Effector memory CD4-positive, alpha-beta T cell (primary cell): Measurements from ENCODE around the gene TMEM258.

Source experiments
- DNase-seq, 3 donors: peaks; one replicate each; pipeline ENCODE4 v3.0.0-alpha.2; 2020
- H3K27ac ChIP-seq: 2 replicates; pipeline ENCODE4 v1.7.0; 2013; ENCODE audit warnings: mild to moderate bottlenecking, low read length, moderate library complexity; ENCODE audit not compliant: insufficient read depth, poor library complexity, severe bottlenecking
- H3K27me3 ChIP-seq: replicated peaks from 2 replicates; pipeline ENCODE4 v1.7.0; 2013; ENCODE audit warnings: mild to moderate bottlenecking, low read length; ENCODE audit not compliant: insufficient read depth, control insufficient read depth, poor library complexity, severe bottlenecking
- H3K36me3 ChIP-seq: 2 replicates; pipeline ENCODE4 v1.7.0; 2013; ENCODE audit warnings: mild to moderate bottlenecking, low read length, moderate library complexity; ENCODE audit not compliant: control insufficient read depth, insufficient read depth
- H3K4me1 ChIP-seq: 2 replicates; pipeline ENCODE4 v1.7.0; 2013; ENCODE audit warnings: low read length, mild to moderate bottlenecking; ENCODE audit not compliant: control insufficient read depth, insufficient read depth, poor library complexity, severe bottlenecking
- H3K4me3 ChIP-seq: 2 replicates; pipeline ENCODE4 v1.7.0; 2013; ENCODE audit warnings: low read length, low read depth, mild to moderate bottlenecking; ENCODE audit not compliant: insufficient read depth, poor library complexity, severe bottlenecking
- H3K9me3 ChIP-seq: 2 replicates; pipeline ENCODE4 v1.7.0; 2013; ENCODE audit warnings: mild to moderate bottlenecking, low read length, moderate library complexity; ENCODE audit not compliant: control insufficient read depth

TMEM258 gene

DNA sequence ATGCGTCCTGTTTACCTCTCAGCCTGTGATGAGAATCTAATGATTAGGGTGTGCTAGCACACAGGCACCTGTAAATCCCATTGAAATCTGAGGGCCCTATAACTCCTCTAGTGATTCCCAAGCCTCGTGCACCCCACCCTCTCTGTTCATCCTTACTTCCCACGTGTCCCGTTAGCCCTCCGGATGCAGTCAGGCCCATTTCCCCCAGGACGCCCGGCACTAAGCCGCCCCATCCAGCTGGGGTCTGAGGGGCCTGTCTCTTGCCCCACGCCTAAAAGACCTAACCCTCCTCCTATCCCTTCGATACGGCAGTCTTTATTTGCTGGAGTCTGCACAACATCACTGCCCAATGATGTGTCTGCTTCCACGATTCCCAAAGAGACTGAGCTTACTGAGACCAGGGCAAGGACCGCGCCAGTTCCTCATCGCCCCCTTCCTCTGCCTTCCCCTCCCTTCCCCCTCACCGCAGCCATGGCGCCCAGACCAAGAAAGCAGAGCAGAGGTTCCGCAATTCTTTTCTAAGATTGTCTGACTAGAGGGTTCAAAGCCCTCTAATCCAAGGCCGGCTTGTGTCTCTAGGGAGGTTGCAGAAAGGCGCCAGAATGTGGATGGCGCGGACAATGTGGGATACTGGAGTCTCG, 34.7 kb upstream of the TMEM258 start:
- Histone ChIP-seq H3K27ac (no peak overlapping the region), H3K27me3 (peaks cover 16% of the 10 kb centered on the region), H3K9me3 (no peaks in the 10 kb centered on the region), H3K36me3 (no peaks in the 10 kb centered on the region), H3K4me3 (peak overlapping the region; percentile 57), H3K4me1 (peaks cover 23% of the 10 kb centered on the region)
- no peak for DNase-seq

DNA sequence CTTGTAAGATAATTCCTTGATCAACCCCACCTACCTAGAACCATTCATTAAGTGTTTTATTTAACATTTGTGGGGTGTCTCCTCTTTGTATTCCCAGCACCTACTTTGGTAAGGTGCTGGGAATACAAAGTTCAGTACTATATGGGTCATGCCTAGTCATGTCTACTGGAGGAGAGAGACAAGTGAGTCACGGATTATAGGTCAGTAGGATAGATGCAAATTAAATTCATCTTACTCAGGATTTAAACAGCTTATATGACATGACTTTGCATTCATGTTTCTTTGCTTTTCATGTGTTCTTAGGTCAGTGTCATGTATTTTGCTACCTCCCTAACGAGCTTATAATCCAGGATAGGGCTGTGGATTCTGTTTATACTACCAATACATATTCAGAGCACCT, 27.8 kb upstream of the TMEM258 start:
- no peak for DNase-seq
- Histone ChIP-seq H3K27ac (no peak overlapping the region), H3K9me3 (no peaks in the 10 kb centered on the region), H3K36me3 (no peaks in the 10 kb centered on the region), H3K4me1 (peaks cover 19% of the 10 kb centered on the region), H3K4me3 (no peak overlapping the region), H3K27me3 (peaks cover 6% of the 10 kb centered on the region)

DNA sequence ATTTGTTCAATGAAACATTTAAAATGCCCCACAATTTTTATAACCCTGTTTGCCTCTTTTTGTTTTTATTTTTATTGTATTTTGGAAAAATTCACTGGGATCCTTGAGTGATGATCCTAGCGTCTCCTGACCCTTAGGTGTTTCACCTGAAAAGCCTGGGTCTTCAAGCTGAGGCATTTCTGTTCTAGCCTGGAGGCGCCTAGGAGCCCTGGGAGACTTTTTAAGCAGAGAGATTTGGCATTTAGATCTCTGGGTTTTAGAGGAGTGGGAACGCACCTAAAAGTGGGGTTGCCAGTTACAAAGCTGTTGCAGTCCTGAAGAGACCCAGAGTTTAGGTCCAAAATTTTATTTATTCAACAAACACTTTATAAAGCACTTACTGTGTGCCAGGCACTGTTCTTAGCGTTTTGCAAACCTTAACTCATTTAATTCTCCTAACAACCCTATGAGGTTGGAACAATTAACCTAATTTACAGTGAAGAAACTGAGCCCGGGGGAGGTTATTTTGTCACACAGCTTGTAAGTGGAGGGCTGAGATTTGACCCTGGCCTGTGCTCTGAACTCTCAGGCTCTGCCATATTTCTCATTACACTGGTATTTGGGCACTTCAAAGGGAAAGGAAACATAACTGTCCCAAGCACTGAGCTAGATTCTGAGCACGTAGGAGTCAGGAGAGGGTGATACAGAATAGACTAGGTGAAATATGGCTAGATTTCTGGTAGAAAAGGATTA, 25.2 kb upstream of the TMEM258 start:
- Histone ChIP-seq H3K4me1 (peaks cover 25% of the 10 kb centered on the region), H3K27me3 (peaks cover 6% of the 10 kb centered on the region), H3K27ac (no peak overlapping the region), H3K9me3 (no peaks in the 10 kb centered on the region), H3K36me3 (no peaks in the 10 kb centered on the region), H3K4me3 (no peak overlapping the region)
- no peak for DNase-seq

DNA sequence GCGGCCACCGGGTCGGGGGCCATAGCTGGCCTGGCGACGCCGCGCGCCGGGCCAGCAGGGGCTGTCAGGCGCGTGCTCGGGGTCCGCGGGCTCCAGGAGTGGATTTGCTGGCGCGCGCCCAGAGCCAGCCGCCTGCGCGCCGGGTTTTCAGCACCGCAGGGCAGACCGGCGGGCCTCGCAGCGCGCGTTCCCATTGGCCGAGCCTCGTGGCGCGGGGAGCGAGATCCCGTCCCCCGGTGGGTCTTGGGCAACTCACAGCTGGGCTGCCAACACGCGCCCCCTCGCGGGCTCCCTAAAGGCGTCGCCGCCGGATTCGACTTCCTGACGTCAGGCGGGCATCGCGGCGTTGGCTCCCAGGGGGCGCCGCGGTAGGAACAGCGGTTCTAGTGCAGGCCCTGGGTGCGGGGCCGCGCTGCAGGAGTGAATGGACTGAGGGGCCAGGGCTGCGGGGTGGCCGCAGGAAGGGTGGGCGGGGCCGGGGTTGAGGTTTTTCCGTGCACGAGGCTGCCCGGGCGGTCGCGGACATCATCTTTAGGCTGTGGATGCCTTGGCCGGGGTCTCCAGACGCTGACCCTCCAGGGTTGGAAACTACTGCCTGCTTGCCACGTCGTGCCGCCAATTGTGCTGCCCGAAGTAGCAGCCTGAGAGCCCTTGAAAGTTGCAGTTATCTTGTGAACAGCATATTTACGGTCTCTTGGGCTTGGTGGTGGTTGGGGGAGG, 24.5 kb upstream of the TMEM258 start, which contains the start of gene FADS1:
Gene FADS1 (minus strand): TSS at position 268 of the 720 bp plus-strand sequence. CDS start 74 bp downstream, at position 194.
- peak within 1 kb of the TSS; percentile 25 for H3K27ac ChIP-seq
- peaks cover 6% of the 10 kb centered on the region for H3K27me3 ChIP-seq

DNA sequence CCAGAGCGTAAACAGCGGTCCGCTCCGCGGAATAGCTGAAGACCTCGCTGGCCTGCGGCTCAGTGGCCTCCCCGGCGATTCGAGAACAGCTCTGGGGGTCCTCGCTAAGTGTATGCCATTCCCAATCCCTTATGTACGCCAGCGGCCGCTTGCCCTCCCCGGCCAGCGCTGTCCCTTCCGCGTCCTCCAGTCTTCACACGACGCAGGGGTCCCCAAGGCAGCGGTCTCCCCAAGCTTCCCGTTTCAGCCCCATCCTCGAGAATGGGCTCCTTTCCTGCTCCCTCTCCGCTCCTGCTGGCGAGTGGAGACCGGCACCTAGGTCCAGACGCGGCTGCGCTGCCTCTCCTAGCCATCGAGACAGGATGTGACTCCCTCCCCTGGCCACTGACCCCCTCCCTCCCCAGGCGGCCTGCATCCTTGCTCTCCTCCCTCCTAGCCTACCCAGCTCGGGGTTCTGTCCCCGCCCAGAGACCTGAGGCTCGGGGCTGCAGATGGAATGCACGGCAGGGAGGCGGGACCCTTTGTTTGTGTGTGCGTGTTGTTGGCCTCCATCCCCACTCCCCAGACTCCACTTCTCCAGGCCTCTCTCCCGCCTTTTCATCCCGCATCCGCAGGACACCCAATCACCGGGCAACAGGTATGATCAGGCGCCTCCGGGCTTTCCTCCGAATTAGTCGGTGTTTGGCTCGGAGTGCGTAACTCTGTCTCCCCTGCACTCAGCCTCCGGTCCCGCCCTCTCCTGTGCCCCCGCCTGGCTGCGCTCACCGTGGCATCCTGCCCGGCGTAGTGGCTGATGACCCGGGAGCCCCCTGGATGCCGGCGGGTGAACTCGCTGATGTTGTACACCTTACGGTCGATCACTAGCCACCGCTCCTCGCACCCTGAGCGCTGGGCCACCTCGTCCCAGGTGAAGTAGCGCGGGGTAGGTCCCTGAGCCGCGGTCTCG, 23.7 kb upstream of the TMEM258 start:
- Histone ChIP-seq H3K4me3 (peak overlapping the region; percentile 70), H3K9me3 (no peaks in the 10 kb centered on the region), H3K27me3 (peaks cover 6% of the 10 kb centered on the region), H3K27ac (peak overlapping the region; percentile 25), H3K36me3 (no peaks in the 10 kb centered on the region), H3K4me1 (peaks cover 25% of the 10 kb centered on the region)
- DNase-seq: peak; percentile 16 to 59 (median 39)

More for the DNA sequence above, 24.5 kb upstream of the TMEM258 start, which contains the start of gene FADS1:
- Histone ChIP-seq H3K36me3 (no peaks in the 10 kb centered on the region), H3K4me1 (peaks cover 25% of the 10 kb centered on the region), H3K9me3 (no peaks in the 10 kb centered on the region), H3K4me3 (peak within 1 kb of the TSS; percentile 70)
- DNase-seq: peak; percentile 38 to 71 (median 63)

DNA sequence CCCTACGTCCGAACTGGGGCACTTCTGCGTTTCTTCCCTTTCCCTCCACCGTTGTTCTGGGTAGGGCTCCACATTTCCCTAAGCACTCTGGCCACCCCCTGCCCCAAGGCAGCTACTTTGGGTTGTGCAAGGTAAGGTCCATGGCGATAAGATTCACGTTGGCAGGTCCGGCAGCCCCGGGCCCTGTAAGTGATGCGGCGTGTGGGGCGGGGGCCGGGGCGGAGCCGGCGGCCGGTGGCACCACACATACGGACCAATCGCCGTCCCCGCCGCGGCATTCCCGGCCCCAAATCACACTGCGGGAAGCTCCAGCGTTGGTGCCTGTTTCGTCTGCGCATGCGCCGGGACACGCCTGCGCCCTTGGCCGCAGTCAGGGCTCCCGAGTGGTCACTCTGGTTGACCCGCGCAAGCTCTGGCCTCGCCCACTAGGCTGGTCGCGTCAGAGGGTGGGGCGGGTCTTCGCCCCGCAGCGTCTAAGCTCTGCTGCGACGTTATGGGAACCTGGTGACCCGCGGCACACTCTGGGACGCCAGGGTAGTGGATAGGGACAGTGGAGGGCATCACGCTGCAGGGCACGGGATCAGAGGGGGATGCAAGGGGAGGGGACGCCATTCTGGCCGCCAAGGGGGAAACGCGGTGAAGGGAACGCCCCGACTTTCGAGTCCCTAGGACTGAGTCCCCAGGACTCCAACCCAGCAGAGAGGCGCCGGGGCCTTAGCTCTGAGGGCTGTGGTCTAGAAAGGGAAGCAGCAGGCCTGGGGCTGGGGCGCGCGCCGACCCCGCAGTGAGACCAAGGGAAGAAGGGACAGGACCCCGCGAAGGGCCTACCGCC, 22.8 kb upstream of the TMEM258 start:
- peak in 2 of 3 donors; percentile 42 to 45 for DNase-seq
- no peak overlapping the region for H3K27ac ChIP-seq
- H3K36me3 ChIP-seq: no peaks in the 10 kb centered on the region
- H3K9me3 ChIP-seq: no peaks in the 10 kb centered on the region
- H3K4me3 ChIP-seq: peak overlapping the region; percentile 70
- peaks cover 6% of the 10 kb centered on the region for H3K27me3 ChIP-seq
- peaks cover 25% of the 10 kb centered on the region for H3K4me1 ChIP-seq

GRCh38 chr11:61814247-61814957, 22.0 kb upstream of the TMEM258 start:
- no peaks in the 10 kb centered on the region for H3K9me3 ChIP-seq
- H3K4me3 ChIP-seq: peak overlapping the region; percentile 70
- H3K36me3 ChIP-seq: no peaks in the 10 kb centered on the region
- H3K27me3 ChIP-seq: peaks cover 6% of the 10 kb centered on the region
- no peak overlapping the region for H3K27ac ChIP-seq
- DNase-seq: no peak
- peaks cover 25% of the 10 kb centered on the region for H3K4me1 ChIP-seq

- H3K4me3 ChIP-seq: no peak overlapping the region
- no peaks in the 10 kb centered on the region for H3K9me3 ChIP-seq
- H3K36me3 ChIP-seq: no peaks in the 10 kb centered on the region
- no peak for DNase-seq
- peaks cover 25% of the 10 kb centered on the region for H3K4me1 ChIP-seq
- H3K27ac ChIP-seq: no peak overlapping the region
- H3K27me3 ChIP-seq: peaks cover 6% of the 10 kb centered on the region
Observed at GRCh38 chr11:61812736-61813411, 20.5 kb upstream of the TMEM258 start.
